NCI-H2227 (cell line): ENCODE results near the gene DNAJC15.
"Not testable (repeated sequence)": the region's sequence is repeated elsewhere in the genome, so short reads cannot be mapped to it uniquely, and the experiment has no call there.

ENCODE experiments used
- DNase-seq: peaks from one replicate; lab custom pipeline; 2025; ENCODE audit not compliant: unreplicated experiment; lab: John Stamatoyannopoulos, UW

Gene DNAJC15

DNA sequence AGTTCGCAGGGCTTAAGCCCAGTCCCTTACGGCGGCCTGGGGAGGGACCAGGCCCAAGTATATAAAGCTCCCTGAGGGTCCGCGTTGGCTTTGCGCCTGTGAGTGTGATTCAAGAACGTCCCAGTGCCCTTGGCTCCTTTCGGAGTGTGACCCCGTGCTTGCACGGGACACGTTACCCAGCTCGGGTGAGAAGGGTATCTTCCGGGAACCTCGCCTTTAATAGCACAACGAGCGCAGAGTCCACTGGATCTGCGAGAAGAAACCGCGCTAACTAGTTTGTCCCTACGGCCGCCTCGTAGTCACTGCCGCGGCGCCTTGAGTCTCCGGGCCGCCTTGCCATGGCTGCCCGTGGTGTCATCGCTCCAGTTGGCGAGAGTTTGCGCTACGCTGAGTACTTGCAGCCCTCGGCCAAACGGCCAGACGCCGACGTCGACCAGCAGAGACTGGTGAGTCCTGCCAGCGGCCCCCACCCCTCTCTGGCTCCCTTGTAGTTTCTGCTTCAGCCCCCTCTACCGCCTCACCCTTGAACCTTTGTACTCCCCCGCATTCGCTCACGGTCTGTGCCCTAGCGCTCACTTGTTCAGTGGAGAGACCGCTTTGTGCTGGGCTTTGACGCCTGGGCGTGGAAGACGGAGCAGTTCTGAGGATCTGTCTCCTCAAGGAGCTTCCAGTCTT lies at the start of gene DNAJC15:
Gene DNAJC15, plus strand, starts transcription at position 298 of the 675 bp plus-strand sequence. Its CDS starts 41 bp downstream, at position 339.
- DNase-seq: peak; percentile 88

DNA sequence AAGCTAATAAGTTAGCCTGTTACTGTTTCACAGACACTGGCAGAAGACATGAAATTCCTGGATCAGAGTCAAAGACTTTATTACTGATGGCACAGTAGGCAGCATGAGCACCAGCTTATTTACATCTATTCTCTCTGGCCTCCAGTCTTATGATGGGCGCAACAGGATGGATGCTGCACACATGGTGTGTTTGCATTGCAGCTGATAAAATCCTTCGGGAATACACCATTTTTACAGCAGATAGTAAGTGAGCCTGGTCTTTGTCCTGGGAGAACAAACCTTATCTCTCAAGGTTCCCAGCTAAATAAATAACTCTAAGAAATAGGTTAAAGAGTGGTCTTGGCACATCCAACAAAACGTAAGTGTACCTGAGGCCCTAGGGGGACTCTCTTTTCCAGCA lies 47.3 kb upstream of the DNAJC15 start:
- no peak for DNase-seq

- DNase-seq: no peak
Observed at GRCh38 chr13:42977219-42977659, 46.1 kb upstream of the DNAJC15 start.

GRCh38 chr13:42981317-42981716 lies 42.1 kb upstream of the DNAJC15 start:
- DNase-seq: no peak

GRCh38 chr13:42981853-42982252 lies 41.5 kb upstream of the DNAJC15 start:
- DNase-seq: no peak

DNA sequence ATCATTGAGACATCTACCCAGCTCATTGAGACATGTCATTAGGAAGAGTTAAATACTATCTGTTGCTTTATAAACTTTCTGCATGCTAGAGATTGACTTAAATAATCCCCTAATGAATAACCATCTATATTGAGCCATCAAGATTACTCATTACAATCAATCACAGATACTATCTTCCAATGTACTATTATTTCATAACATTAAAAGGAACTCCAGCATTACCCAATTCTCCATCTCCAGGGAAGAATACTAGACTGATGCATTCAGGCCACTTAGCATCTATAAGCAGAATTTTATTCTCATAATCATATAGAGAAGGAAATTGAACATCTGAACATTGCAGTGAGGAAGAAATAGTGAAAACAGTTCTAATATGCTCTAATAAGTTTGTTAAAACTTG lies 39.4 kb upstream of the DNAJC15 start:
- no peak for DNase-seq

DNA sequence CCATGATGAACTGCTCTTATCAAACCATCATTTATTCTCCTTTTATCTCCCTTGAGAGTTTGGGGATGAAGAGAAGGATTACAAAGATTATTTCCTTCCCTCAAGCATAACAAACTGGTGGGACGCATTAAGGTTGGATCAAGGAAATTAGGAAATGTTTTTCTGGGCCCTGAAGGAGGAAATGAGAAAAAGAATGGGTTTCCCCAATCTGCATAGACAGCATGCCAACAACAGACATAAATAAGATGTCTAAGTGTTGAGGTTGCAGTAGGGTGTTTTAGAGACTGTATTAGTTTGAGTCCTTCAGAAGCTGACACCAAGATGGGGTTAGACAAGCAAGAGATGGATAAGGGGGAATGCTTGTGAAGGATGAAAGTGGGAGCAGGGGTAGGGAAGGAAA lies 38.7 kb upstream of the DNAJC15 start:
- DNase-seq: no peak

GRCh38 chr13:42985312-42986175 lies 37.8 kb upstream of the DNAJC15 start:
- no peak for DNase-seq

- no peak for DNase-seq
Observed at GRCh38 chr13:42986176-42986574, 37.2 kb upstream of the DNAJC15 start.

DNA sequence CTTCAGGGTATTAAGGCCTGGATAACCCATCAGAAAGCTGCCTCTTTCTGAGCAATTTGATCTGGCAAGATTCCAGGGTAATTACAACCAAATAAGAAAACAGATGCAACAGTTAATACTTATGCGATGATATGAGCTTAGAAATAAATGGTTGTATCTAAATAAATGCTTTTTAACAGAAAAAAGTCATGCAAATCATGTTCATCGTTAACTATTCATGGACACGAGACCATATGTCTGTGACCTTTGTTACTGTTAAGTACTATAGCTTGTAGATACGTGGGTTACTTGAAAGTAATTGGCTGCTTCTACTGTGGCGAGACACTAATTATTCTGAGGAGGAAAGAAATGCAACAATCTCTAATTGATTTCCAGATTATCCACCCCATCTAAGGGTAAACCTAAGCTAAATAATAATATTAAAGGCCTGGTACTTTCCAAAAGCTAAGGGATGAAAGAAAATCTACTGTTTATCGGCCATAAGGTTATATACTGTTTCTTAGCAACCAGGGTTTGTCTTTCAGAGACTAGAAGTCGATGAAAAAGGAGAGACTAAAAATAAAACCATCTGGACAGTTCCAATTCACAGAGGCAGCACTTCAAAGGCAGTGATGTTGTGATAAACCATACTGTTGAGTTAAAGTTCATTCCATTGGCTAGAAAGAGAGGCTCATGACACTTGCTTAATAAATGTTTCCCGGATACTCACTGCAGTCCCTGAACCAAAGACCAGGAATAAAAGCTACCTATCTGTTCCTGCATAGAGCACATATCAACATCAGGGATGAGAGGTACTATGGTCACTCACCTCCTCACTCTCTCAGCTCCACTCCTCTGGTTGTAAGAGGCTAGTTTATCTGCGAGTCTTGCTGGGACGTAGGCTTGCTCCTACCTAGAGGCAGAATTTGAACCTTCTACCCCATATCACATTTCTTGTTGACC lies 32.8 kb upstream of the DNAJC15 start:
- peak; percentile 36 for DNase-seq

- DNase-seq: not testable (repeated sequence)
Observed at GRCh38 chr13:42991233-42991897, 32.0 kb upstream of the DNAJC15 start.

GRCh38 chr13:42991898-42992763 lies 31.3 kb upstream of the DNAJC15 start, which contains the start of gene EPSTI1:
Gene EPSTI1 (minus strand): TSS chr13:42992241. CDS start chr13:42992165, 76 bp downstream.
- peak; percentile 8 for DNase-seq

DNA sequence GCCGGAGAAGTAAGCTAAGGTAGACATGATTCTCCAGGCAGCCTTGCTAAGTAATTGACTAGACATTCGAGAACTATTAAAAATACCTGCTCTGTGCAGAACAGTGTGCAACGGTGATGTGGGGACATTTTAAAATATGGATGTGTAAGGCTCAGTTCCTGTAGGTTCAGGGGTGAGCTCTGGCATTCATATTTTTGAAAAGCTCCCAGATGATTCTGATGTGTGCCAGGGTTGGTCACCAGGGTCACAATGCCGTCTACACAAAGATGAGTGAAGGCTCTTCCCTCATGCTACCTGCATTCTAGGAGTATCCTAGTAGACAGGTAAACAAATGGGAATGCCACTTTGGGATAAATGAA lies 30.6 kb upstream of the DNAJC15 start:
- DNase-seq: no peak

DNA sequence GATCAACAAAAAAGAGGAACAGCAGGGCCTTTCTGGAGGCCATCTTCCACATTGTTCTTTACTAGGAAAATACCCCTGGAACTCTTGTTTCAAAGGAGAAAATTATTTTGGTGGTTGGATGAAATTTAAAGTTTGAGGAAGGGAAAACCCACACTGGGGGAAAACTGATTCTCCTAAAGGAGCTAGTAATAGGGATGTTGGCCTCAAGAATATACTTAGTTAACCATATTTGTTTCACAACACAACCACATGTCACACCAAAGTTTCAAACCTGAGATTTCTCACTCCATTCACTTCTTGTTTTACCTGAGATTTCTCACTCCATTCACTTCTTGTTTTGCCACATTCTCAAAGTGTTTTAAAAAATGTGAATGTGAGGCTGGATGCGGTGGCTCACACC lies 28.5 kb upstream of the DNAJC15 start:
- DNase-seq: no peak

GRCh38 chr13:42996584-42996983 lies 26.8 kb upstream of the DNAJC15 start:
- no peak for DNase-seq

DNA sequence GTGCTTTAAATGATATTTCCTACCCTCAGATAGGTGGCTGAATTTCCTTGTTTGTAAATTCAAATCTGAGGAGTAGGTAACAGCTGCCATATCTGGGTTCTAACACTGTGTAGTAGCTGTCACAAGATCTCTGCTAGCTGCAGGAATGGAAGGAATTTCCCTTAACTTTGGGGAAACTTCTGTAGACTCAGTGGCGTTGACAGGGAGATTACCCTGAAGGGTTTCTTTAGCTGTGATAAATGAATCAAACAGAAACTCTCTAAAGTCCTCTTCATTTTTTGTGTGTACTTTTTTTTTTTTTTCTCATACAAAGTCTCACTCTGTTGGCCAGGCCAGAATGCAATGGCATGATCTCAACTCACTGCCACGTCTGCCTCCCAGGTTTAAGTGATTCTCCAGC lies 26.0 kb upstream of the DNAJC15 start:
- DNase-seq: no peak

- no peak for DNase-seq
Observed at GRCh38 chr13:42999491-42999890, 23.9 kb upstream of the DNAJC15 start.

DNA sequence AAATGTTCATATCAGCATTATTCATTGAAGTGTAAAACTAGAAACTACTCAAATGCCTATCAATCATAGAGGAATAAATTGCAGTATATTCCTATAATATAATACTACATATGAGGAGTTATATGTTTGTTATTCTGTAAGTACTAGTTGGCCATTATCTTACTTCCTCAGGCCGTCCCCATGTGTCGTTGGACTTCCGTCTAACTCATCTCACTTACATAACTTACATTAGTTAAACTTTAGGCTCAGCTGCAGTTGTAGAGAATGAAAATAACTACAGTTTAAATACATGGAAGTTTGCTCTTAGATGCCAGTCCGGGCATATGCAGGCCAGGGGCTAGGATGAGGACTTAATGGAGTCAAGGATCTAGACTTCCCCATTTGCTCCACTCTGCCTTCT lies 22.7 kb upstream of the DNAJC15 start:
- no peak for DNase-seq

DNA sequence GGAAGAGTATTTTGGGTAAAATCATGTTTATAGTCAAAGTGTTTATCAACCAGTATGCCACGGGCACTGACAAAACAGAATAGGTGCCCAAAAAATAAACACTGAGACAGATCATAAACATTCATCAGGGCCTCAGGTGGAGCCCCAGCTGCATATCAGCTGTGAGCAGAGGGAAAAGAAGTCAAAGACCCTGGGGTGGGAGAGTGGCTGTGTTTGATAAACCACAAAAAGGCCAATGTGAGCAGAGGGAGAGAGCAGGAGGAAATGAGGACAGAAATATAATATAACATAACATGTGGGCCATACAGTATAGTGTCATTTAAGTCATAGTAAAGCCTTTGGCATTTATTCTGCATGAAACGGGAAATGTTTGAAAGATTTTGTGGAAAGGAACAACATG lies 21.4 kb upstream of the DNAJC15 start:
- no peak for DNase-seq

DNA sequence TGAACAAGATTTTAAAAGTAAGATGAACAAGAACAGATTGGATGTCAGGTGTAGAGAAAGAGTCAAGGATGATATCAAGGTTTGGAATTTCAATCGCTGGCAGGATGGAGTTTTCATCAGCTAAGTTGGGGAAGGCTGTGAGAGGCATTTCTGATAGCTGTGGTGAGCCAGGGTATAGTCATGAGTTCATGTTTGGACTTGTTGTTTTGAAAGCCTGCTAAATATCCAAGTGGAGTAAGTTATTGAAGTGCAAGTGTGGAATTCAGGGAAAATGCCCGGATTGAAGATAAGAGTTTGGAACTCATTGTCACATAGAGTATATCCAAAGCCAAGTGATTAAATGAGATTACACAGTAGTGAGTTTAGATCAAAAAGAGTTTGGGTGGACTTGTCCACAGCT lies 20.4 kb upstream of the DNAJC15 start:
- DNase-seq: no peak
